Measurements from ENCODE around the gene MID1IP1. TPM values are rescaled to one million over a fixed set of nuclear protein-coding genes. Genes with fewer than 3 reads are reported as not detected.

Gene MID1IP1
- total and polyA plus RNA-seq, 2 of the 13 experiments (the other 11 are each of a cell fraction or from before 2014, with no cell fraction given) = 35.7 to 36.1 TPM

DNA sequence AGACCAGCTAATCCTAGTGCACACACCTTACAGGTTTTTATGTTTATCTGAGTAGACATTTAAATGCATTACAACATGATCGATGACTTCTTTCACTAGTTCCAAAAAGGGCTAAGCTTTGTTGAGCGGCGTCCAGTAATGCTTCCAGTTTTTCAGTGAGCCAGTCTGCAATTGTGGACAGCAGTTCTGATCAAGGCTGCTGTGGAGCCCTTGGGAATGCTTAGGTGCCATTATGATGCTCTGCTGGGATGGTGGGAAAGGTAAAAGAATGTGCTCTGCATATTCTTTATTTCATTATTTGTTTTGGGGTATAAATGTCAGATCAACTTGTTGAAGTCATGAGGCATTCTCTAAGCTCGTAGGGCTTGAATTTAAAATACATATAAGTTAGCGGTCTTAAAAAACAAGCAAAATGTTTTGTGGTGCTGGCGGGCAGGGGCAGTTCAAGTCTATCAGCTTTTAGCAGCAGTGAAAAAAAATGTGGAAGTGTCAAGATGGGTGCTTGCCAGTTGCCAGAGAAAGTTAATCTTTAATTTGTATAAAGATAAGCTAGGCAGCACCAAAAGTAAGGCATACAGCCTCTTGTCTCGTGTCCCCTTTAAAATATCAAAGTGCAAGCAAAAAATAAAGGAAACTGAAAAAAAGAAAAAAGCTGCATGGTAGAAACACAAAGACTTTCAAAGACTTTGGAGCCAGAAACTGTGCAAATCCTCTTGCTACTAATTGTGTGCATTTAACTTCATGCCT is 5.8 kb downstream of the MID1IP1 start (continued):
- TF ChIP-seq, protein P1, sequence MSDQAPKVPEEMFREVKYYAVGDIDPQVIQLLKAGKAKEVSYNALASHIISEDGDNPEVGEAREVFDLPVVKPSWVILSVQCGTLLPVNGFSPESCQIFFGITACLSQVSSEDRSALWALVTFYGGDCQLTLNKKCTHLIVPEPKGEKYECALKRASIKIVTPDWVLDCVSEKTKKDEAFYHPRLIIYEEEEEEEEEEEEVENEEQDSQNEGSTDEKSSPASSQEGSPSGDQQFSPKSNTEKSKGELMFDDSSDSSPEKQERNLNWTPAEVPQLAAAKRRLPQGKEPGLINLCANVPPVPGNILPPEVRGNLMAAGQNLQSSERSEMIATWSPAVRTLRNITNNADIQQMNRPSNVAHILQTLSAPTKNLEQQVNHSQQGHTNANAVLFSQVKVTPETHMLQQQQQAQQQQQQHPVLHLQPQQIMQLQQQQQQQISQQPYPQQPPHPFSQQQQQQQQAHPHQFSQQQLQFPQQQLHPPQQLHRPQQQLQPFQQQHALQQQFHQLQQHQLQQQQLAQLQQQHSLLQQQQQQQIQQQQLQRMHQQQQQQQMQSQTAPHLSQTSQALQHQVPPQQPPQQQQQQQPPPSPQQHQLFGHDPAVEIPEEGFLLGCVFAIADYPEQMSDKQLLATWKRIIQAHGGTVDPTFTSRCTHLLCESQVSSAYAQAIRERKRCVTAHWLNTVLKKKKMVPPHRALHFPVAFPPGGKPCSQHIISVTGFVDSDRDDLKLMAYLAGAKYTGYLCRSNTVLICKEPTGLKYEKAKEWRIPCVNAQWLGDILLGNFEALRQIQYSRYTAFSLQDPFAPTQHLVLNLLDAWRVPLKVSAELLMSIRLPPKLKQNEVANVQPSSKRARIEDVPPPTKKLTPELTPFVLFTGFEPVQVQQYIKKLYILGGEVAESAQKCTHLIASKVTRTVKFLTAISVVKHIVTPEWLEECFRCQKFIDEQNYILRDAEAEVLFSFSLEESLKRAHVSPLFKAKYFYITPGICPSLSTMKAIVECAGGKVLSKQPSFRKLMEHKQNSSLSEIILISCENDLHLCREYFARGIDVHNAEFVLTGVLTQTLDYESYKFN (CRISPR knock-in tag; conservative IDR thresholded peaks at IDR 0.05) = peak; percentile 28; the same call in 1 of the 2 replicates

DNA sequence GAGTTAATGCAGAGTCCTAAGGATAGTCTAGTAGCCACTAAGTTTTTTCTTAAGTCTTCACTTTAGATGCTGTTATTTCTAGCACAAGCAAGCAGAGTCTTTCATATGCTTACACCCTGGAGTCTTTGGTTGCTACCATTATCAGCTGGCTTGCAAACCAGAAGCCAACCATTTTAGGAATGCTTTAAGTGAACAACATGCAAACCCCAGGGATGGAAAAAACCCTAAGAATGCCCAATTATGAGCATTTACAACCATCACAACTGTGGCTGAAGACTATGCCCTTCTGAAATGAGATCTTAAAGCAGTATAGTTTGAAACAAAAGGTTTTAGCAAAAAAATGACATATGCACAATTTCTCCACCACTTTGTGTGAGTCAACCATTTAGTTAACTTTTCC is 6.6 kb downstream of the MID1IP1 start:
- no peak for FAIRE-seq
- TF ChIP-seq RXRA (CRISPR knock-in tag; IDR thresholded peaks at IDR 0.05) = no peak
- 0 out of 2 replicates have a peak, but pooled peaks have one; percentile 7 for TF ChIP-seq POLR2G (IDR thresholded peaks at IDR 0.05; ENCODE audit: low read depth, low read length)
- TF ChIP-seq ZNF577 (CRISPR knock-in tag; IDR thresholded peaks at IDR 0.05; ENCODE audit: borderline replicate concordance, low read depth) = no peak

More for the DNA sequence above, 6.6 kb downstream of the MID1IP1 start:
- ChIA-PET POLR2A (interaction anchor here (0.7 to 1.8 kb wide), 2 partner anchors 72 to 175 kb away, joined by 3 to 4 read pairs; no protein-coding TSS in a partner anchor), CTCF (ENCODE audit: low intra/inter-chr PET ratio, low total read pairs) (no interaction called here)
- ATAC-seq (no peak), DNase-seq (ENCODE audit: low spot score) (no peak)
- H3K4me2 ChIP-seq (ENCODE audit: low read depth, low read length) = 0 out of 2 replicates have a peak overlapping the region, but pooled peaks have one; percentile 75
- peaks cover 21% of the 10 kb centered on the region for H3K79me2 ChIP-seq (ENCODE audit: insufficient read depth, low read length)
- H3K4me1 ChIP-seq (ENCODE audit: insufficient read depth, low read length) = peaks cover 23% of the 10 kb centered on the region
- no peaks in the 10 kb centered on the region for H3K36me3 ChIP-seq (replicated peaks in 1 of 2; ENCODE audit: control insufficient read depth in 1 of 2, insufficient read depth in 2 of 2, low read length in 2 of 2)
- no peaks in the 10 kb centered on the region for H3K9me3 ChIP-seq (ENCODE audit: low read length)
- no peak overlapping the region for H3K4me3 ChIP-seq (replicated peaks in 1 of 3; ENCODE audit: insufficient read depth in 1 of 3, low read depth in 2 of 3, low read length in 3 of 3)
- H3K27me3 ChIP-seq (ENCODE audit: control insufficient read depth in 1 of 2, insufficient read depth in 2 of 2, low read length in 2 of 2) = no peaks in the 10 kb centered on the region
- in situ Hi-C loops (cut with HindIII; ENCODE audit: extremely low pct_ligation_motif_present, low pct_unique_long_range_greater_than_20kb) = loop anchor here (25.0 kb wide), 1 partner anchor 179 kb away; no protein-coding TSS in a partner anchor
- 0 out of 2 replicates have a peak, but pooled peaks cover 2% of the 10 kb centered on the region for H4K20me1 ChIP-seq (ENCODE audit: insufficient read depth, low read length)
- H2AFZ ChIP-seq (ENCODE audit: low read length) = no peak overlapping the region
- intact Hi-C loops (cut with micrococcal nuclease; ENCODE audit: unreplicated experiment) = no loop called here
- peak overlapping the region; percentile 6 for H3K27ac ChIP-seq (ENCODE audit: extremely low read length, insufficient read depth, low read length)
- no peak overlapping the region for H3K9ac ChIP-seq (ENCODE audit: insufficient read depth, low read depth, low read length)
- BruUV-seq (replicated peaks) = no TSS peak
